ENCODE measurements around the gene ZNHIT1. TPM values are rescaled to one million over a fixed set of nuclear protein-coding genes. Genes with fewer than 3 reads are reported as not detected.

ZNHIT1 gene
- total RNA-seq, 4 donors from 2014 or later = 40.7 to 53.3 (median 52.0) TPM

- Histone ChIP-seq H3K27me3 (peaks cover 38 to 84% of the 10 kb centered on the region in 2 donors), H3K9me3 (no peaks in the 10 kb centered on the region), H3K4me3 (no peak overlapping the region), H3K27ac (no peak overlapping the region), H3K4me1 (peaks cover 0 to 17% of the 10 kb centered on the region in 2 donors), H3K36me3 (no peaks in the 10 kb centered on the region)
- DNase-seq = no peak
- intact Hi-C loops (cut with DNase I; ENCODE audit: low total_unique reads) = no loop called here
- TF ChIP-seq POLR2A (IDR thresholded peaks at IDR 0.05) = no peak
- TF ChIP-seq, protein P1, sequence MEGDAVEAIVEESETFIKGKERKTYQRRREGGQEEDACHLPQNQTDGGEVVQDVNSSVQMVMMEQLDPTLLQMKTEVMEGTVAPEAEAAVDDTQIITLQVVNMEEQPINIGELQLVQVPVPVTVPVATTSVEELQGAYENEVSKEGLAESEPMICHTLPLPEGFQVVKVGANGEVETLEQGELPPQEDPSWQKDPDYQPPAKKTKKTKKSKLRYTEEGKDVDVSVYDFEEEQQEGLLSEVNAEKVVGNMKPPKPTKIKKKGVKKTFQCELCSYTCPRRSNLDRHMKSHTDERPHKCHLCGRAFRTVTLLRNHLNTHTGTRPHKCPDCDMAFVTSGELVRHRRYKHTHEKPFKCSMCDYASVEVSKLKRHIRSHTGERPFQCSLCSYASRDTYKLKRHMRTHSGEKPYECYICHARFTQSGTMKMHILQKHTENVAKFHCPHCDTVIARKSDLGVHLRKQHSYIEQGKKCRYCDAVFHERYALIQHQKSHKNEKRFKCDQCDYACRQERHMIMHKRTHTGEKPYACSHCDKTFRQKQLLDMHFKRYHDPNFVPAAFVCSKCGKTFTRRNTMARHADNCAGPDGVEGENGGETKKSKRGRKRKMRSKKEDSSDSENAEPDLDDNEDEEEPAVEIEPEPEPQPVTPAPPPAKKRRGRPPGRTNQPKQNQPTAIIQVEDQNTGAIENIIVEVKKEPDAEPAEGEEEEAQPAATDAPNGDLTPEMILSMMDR (IDR thresholded peaks at IDR 0.05) = no peak
Observed at GRCh38 chr7:101173752-101174244, 44.2 kb upstream of the ZNHIT1 start.

DNA sequence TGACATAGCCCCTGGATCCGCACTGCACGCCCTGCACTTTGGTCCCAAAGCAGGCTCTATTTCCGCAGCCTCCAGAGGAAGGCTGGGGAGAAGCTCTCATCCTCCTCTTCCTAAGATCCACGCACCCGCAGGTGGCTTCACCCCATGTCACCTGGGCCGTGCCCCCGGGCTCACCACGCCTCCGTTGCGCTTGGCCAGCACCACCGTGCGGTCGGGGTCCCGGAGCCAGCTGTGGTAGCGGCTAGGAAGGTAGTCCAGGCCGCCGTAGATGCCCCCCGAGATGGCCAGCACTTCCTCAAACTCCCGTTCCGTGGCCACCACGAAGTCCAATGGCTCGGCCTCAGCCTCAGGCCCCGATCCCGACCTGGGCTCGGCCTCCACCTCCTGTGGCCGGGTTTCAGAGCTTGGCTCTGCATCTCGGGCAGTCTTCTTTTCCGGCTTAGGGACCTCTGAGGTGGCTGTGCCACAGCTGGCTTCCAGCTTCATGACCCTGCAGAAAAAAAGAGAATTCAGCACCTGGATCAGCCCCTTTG lies 43.6 kb upstream of the ZNHIT1 start:
- no peak overlapping the region for H3K27ac ChIP-seq
- peaks cover 0 to 17% of the 10 kb centered on the region in 2 donors for H3K4me1 ChIP-seq
- intact Hi-C loops (cut with DNase I; ENCODE audit: low total_unique reads) = no loop called here
- H3K4me3 ChIP-seq = no peak overlapping the region
- no peak for DNase-seq
- TF ChIP-seq, protein P1 (IDR thresholded peaks at IDR 0.05) = no peak
- no peak for TF ChIP-seq POLR2A (IDR thresholded peaks at IDR 0.05)
- H3K36me3 ChIP-seq = no peaks in the 10 kb centered on the region
- H3K27me3 ChIP-seq = peaks cover 36 to 84% of the 10 kb centered on the region in 2 donors
- no peaks in the 10 kb centered on the region for H3K9me3 ChIP-seq

DNA sequence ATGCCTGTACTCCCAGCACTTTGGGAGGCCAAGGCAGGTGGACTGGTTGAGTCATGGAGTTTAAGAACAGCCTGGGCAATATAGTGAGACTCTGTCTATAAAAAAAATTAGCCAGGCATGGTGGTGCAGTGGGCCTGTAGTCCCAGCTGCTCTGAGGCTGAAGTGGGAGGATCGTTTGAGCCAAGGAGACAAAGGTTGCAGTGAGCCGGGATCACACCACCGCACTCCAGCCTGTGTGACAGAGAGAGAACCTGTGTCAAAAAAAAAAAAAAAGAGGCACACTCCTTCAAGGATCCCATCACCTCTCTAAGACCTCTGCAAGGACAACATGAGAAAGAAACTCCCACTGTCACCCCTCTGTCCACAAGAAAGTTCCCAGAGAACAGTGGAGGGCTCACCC lies 42.3 kb upstream of the ZNHIT1 start:
- Histone ChIP-seq H3K4me3 (no peak overlapping the region), H3K27me3 (peaks cover 29 to 83% of the 10 kb centered on the region in 2 donors), H3K27ac (no peak overlapping the region)

DNA sequence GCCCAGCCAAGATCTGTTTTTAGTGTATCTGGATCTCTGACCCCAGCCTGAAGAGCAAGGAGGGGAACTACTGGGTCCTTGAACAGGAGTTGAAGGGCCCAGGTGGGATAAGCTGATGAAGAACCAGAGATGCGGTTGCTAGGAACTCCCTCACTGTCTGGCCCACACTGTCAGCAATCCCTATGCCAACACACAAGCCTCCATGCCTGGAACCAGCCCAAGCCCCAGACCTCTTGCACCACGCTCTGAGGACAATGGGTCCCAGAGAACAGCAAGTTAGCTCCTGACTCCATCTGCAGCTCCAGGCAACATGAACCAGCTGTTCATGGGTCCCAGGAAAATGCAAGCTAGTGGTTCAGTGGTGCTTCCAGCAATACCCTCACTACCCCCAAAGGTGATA lies 40.3 kb upstream of the ZNHIT1 start:
- intact Hi-C loops (cut with DNase I; ENCODE audit: low total_unique reads) = no loop called here

More for the DNA sequence above, 42.3 kb upstream of the ZNHIT1 start:
- Histone ChIP-seq H3K4me1 (peaks cover 0 to 23% of the 10 kb centered on the region in 2 donors), H3K36me3 (no peaks in the 10 kb centered on the region), H3K9me3 (no peaks in the 10 kb centered on the region)
- no peak for DNase-seq
- no peak for TF ChIP-seq POLR2A (IDR thresholded peaks at IDR 0.05)
- TF ChIP-seq, protein P1 (IDR thresholded peaks at IDR 0.05) = no peak
- intact Hi-C loops (cut with DNase I; ENCODE audit: low total_unique reads) = no loop called here

DNA sequence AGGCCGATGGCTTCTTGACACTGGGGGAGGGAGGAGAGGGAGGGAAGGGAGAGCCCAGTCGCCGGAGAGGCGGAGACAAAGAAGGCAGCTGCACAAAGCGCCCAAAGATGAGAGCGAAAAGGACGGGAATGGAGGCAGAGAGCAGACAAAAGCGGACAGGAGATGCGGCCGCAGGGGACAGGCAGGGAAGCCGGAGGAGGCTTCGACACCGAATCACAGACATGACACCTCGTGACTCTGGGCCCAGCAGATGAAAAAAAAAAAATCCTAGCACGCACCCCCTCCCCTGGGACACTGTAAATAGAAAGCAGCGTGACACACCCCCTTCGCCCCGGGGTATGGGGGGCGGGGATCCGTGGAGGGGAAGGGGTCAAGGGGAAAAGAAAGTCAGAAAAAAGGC lies 38.8 kb upstream of the ZNHIT1 start:
- peaks cover 12 to 59% of the 10 kb centered on the region in 2 donors for H3K27me3 ChIP-seq

More for the DNA sequence above, 40.3 kb upstream of the ZNHIT1 start:
- peaks cover 25 to 74% of the 10 kb centered on the region in 2 donors for H3K27me3 ChIP-seq
- TF ChIP-seq, protein P1 (IDR thresholded peaks at IDR 0.05) = no peak
- no peak for TF ChIP-seq POLR2A (IDR thresholded peaks at IDR 0.05)
- DNase-seq = no peak
- H3K4me3 ChIP-seq = no peak overlapping the region
- H3K4me1 ChIP-seq = peaks cover 0 to 17% of the 10 kb centered on the region in 2 donors
- no peaks in the 10 kb centered on the region for H3K36me3 ChIP-seq
- no peak overlapping the region for H3K27ac ChIP-seq
- no peaks in the 10 kb centered on the region for H3K9me3 ChIP-seq

More for the DNA sequence above, 38.8 kb upstream of the ZNHIT1 start:
- no peak overlapping the region for H3K4me3 ChIP-seq
- H3K27ac ChIP-seq = no peak overlapping the region
- no peaks in the 10 kb centered on the region for H3K36me3 ChIP-seq
- no peaks in the 10 kb centered on the region for H3K9me3 ChIP-seq
- intact Hi-C loops (cut with DNase I; ENCODE audit: low total_unique reads) = no loop called here
- peaks cover 0 to 6% of the 10 kb centered on the region in 2 donors for H3K4me1 ChIP-seq
- no peak for DNase-seq
- no peak for TF ChIP-seq POLR2A (IDR thresholded peaks at IDR 0.05)
- TF ChIP-seq, protein P1 (IDR thresholded peaks at IDR 0.05) = no peak
